Measurements from ENCODE around the gene PCDHB11. TPM values are rescaled to one million over a fixed set of nuclear protein-coding genes. Genes with fewer than 3 reads are reported as not detected.
"Not testable (repeated sequence)": the region's sequence is repeated elsewhere in the genome, so short reads cannot be mapped to it uniquely, and the experiment has no call there.

The PCDHB11 gene
- total and polyA plus RNA-seq, 2 experiments from 2014 or later: 1.1 to 1.2 TPM

DNA sequence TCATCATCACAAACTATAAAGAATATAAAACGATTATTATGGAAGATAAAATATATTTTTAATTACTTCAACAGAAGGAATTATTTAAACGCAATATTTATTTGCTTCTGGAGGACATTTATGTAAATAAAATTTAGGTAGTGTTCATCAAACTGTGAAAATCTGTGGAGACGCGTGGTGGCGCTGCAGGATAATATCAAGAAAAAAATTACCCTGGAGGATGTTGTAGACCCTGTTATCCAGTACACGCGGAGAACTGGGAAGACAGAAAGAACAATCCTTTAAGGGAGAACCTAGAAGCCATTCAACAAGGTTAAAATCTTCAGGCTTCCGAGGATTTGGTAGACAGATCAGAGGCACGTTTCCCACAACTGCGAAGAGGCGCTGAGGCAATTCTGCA, 9.1 kb downstream of the PCDHB11 start, which contains the start of gene PCDHB12:
Gene PCDHB12, plus strand, starts transcription at position 242 of the 400 bp plus-strand sequence. CDS start 189 bp downstream, outside the sequence.
- Histone ChIP-seq H3K79me2 (ENCODE audit: insufficient read depth) (no peaks in the 10 kb centered on the region), H2AFZ (peak within 1 kb of the TSS; percentile 50; the same call in 1 of the 2 replicates), H3K9me2 (ENCODE audit: insufficient read depth) (no peaks in the 10 kb centered on the region), H3K36me3 (ENCODE audit: low read depth) (no peaks in the 10 kb centered on the region), H4K20me1 (ENCODE audit: insufficient read depth) (no peaks in the 10 kb centered on the region), H3K4me3 (peak within 1 kb of the TSS; percentile 56), H3F3A (ENCODE audit: insufficient read depth) (no peaks in the 10 kb centered on the region), H3K27me3 (replicated peaks; ENCODE audit: insufficient read depth) (no peaks in the 10 kb centered on the region), H3K9ac (no peak within 1 kb of the TSS), H3K9me3 (ENCODE audit: low read depth) (no peaks in the 10 kb centered on the region), H3K4me2 (ENCODE audit: unreplicated experiment) (no peak within 1 kb of the TSS), H3K27ac (no peak within 1 kb of the TSS), H3K4me1 (ENCODE audit: insufficient read depth) (no peaks in the 10 kb centered on the region)
- in situ Hi-C loops (cut with MboI): no loop called here
- TF ChIP-seq EZH2 (IDR thresholded peaks at IDR 0.05; ENCODE audit: insufficient read depth, poor library complexity, severe bottlenecking): no peak
- no peak for TF ChIP-seq EZH2phosphoT487 (IDR thresholded peaks at IDR 0.05; ENCODE audit: insufficient read depth, low read depth)
- WGBS, 2 experiments (ENCODE audit: low coverage in 1 of 2, low lambda C conversion rate in 2 of 2, missing lambda C conversion rate in 2 of 2): 17 to 19% methylated on average over 11 of the region's 11 CpGs
- peak; percentile 55 for DNase-seq

DNA sequence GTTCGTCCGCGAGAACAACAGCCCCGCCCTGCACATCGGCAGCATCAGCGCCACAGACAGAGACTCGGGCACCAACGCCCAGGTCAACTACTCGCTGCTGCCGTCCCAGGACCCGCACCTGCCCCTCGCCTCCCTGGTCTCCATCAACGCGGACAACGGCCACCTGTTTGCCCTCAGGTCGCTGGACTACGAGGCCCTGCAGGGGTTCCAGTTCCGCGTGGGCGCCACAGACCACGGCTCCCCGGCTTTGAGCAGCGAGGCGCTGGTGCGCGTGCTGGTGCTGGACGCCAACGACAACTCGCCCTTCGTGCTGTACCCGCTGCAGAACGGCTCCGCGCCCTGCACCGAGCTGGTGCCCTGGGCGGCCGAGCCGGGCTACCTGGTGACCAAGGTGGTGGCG, 10.9 kb downstream of the PCDHB11 start:
- H3K4me3 ChIP-seq; H3F3A ChIP-seq (ENCODE audit: insufficient read depth); H3K27me3 ChIP-seq (replicated peaks; ENCODE audit: insufficient read depth); H3K4me2 ChIP-seq (ENCODE audit: unreplicated experiment); H3K9me2 ChIP-seq (ENCODE audit: insufficient read depth); DNase-seq; H3K9me3 ChIP-seq (ENCODE audit: low read depth); H3K36me3 ChIP-seq (ENCODE audit: low read depth); H3K27ac ChIP-seq; H3K9ac ChIP-seq; in situ Hi-C loops (cut with MboI); H2AFZ ChIP-seq; H3K79me2 ChIP-seq (ENCODE audit: insufficient read depth); H3K4me1 ChIP-seq (ENCODE audit: insufficient read depth); H4K20me1 ChIP-seq (ENCODE audit: insufficient read depth): not testable (repeated sequence)
- 37 to 45% methylated on average over 19 to 33 of the region's 39 CpGs for WGBS, 2 experiments (ENCODE audit: low coverage in 1 of 2, low lambda C conversion rate in 2 of 2, missing lambda C conversion rate in 2 of 2)

DNA sequence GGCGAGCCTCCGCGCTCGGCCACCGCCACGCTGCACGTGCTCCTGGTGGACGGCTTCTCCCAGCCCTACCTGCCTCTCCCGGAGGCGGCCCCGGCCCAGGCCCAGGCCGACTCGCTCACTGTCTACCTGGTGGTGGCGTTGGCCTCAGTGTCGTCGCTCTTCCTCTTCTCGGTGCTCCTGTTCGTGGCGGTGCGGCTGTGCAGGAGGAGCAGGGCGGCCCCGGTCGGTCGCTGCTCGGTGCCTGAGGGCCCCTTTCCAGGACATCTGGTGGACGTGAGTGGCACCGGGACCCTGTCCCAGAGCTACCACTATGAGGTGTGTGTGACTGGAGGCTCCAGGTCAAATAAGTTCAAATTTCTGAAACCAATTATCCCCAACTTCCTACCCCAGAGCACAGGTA, 11.4 kb downstream of the PCDHB11 start:
- DNase-seq; H3K9me2 ChIP-seq (ENCODE audit: insufficient read depth); H3K4me1 ChIP-seq (ENCODE audit: insufficient read depth); H2AFZ ChIP-seq; H3K36me3 ChIP-seq (ENCODE audit: low read depth); in situ Hi-C loops (cut with MboI); H3K9me3 ChIP-seq (ENCODE audit: low read depth); H3K9ac ChIP-seq; H3K4me3 ChIP-seq; H4K20me1 ChIP-seq (ENCODE audit: insufficient read depth); H3F3A ChIP-seq (ENCODE audit: insufficient read depth); H3K4me2 ChIP-seq (ENCODE audit: unreplicated experiment); H3K27ac ChIP-seq; H3K79me2 ChIP-seq (ENCODE audit: insufficient read depth); H3K27me3 ChIP-seq (replicated peaks; ENCODE audit: insufficient read depth): not testable (repeated sequence)
- 27 to 38% methylated on average over 15 to 20 of the region's 27 CpGs for WGBS, 2 experiments (ENCODE audit: low coverage in 1 of 2, low lambda C conversion rate in 2 of 2, missing lambda C conversion rate in 2 of 2)

DNA sequence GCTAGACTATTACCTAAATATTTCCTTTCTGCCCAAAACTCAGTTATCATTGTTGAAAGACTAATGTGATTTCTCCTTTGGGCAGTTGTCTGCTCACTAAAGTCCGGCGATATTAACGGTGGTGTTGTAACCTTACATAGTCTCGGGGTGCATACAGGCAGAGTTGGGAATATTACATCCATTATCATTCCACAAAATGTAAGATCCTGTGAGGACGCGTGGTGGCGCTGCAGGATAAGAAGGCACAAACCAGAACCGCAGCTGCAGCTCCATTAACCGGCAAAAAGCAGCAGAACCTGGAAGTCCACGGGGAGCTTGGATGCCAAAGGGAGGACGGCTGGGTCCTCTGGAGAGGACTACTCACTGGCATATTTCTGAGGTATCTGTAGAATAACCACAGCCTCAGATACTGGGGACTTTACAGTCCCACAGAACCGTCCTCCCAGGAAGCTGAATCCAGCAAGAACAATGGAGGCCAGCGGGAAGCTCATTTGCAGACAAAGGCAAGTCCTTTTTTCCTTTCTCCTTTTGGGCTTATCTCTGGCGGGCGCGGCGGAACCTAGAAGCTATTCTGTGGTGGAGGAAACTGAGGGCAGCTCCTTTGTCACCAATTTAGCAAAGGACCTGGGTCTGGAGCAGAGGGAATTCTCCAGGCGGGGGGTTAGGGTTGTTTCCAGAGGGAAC, 14.4 kb downstream of the PCDHB11 start, which contains the start of gene PCDHB13:
Gene PCDHB13, plus strand, starts transcription at position 264 of the 684 bp plus-strand sequence. Its CDS starts 205 bp downstream, at position 469.
- peak; percentile 80 for DNase-seq
- H4K20me1 ChIP-seq (ENCODE audit: insufficient read depth); H3K36me3 ChIP-seq (ENCODE audit: low read depth); in situ Hi-C loops (cut with MboI); H3K9me3 ChIP-seq (ENCODE audit: low read depth); H3K79me2 ChIP-seq (ENCODE audit: insufficient read depth); H3F3A ChIP-seq (ENCODE audit: insufficient read depth); H3K4me1 ChIP-seq (ENCODE audit: insufficient read depth); H3K27ac ChIP-seq; H3K27me3 ChIP-seq (replicated peaks; ENCODE audit: insufficient read depth); H3K9me2 ChIP-seq (ENCODE audit: insufficient read depth): not testable (repeated sequence)
- Histone ChIP-seq H3K4me3 (peak within 1 kb of the TSS; percentile 64), H2AFZ (peak within 1 kb of the TSS; percentile 67), H3K9ac (0 out of 2 replicates have a peak within 1 kb of the TSS, but pooled peaks have one; percentile 38), H3K4me2 (ENCODE audit: unreplicated experiment) (peak within 1 kb of the TSS; percentile 45)
- 7 to 10% methylated on average over 13 of the region's 18 CpGs for WGBS, 2 experiments (ENCODE audit: low coverage in 1 of 2, low lambda C conversion rate in 2 of 2, missing lambda C conversion rate in 2 of 2)

DNA sequence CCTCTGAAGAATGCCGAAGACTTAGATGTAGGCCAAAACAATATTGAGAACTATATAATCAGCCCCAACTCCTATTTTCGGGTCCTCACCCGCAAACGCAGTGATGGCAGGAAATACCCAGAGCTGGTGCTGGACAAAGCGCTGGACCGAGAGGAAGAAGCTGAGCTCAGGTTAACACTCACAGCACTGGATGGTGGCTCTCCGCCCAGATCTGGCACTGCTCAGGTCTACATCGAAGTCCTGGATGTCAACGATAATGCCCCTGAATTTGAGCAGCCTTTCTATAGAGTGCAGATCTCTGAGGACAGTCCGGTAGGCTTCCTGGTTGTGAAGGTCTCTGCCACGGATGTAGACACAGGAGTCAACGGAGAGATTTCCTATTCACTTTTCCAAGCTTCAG, 15.2 kb downstream of the PCDHB11 start:
- H3K4me2 ChIP-seq (ENCODE audit: unreplicated experiment); H4K20me1 ChIP-seq (ENCODE audit: insufficient read depth); H3K4me3 ChIP-seq; H2AFZ ChIP-seq; H3K9ac ChIP-seq; H3K79me2 ChIP-seq (ENCODE audit: insufficient read depth); H3K27me3 ChIP-seq (replicated peaks; ENCODE audit: insufficient read depth); in situ Hi-C loops (cut with MboI); H3K36me3 ChIP-seq (ENCODE audit: low read depth); H3K4me1 ChIP-seq (ENCODE audit: insufficient read depth); DNase-seq; H3K27ac ChIP-seq; H3K9me2 ChIP-seq (ENCODE audit: insufficient read depth); H3K9me3 ChIP-seq (ENCODE audit: low read depth); H3F3A ChIP-seq (ENCODE audit: insufficient read depth): not testable (repeated sequence)
- 44 to 46% methylated on average over 9 to 12 of the region's 12 CpGs for WGBS, 2 experiments (ENCODE audit: low coverage in 1 of 2, low lambda C conversion rate in 2 of 2, missing lambda C conversion rate in 2 of 2)

DNA sequence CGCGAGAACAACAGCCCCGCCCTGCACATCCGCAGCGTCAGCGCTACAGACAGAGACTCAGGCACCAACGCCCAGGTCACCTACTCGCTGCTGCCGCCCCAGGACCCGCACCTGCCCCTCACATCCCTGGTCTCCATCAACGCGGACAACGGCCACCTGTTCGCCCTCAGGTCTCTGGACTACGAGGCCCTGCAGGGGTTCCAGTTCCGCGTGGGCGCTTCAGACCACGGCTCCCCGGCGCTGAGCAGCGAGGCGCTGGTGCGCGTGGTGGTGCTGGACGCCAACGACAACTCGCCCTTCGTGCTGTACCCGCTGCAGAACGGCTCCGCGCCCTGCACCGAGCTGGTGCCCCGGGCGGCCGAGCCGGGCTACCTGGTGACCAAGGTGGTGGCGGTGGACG, 16.1 kb downstream of the PCDHB11 start:
- H3K9me2 ChIP-seq (ENCODE audit: insufficient read depth); H3K9me3 ChIP-seq (ENCODE audit: low read depth); H3F3A ChIP-seq (ENCODE audit: insufficient read depth); H3K27me3 ChIP-seq (replicated peaks; ENCODE audit: insufficient read depth); in situ Hi-C loops (cut with MboI); H4K20me1 ChIP-seq (ENCODE audit: insufficient read depth); H2AFZ ChIP-seq; H3K79me2 ChIP-seq (ENCODE audit: insufficient read depth); H3K9ac ChIP-seq; H3K4me1 ChIP-seq (ENCODE audit: insufficient read depth); H3K27ac ChIP-seq; H3K4me3 ChIP-seq; H3K4me2 ChIP-seq (ENCODE audit: unreplicated experiment); H3K36me3 ChIP-seq (ENCODE audit: low read depth); DNase-seq: not testable (repeated sequence)
- 28 to 41% methylated on average over 28 to 39 of the region's 40 CpGs for WGBS, 2 experiments (ENCODE audit: low coverage in 1 of 2, low lambda C conversion rate in 2 of 2, missing lambda C conversion rate in 2 of 2)

DNA sequence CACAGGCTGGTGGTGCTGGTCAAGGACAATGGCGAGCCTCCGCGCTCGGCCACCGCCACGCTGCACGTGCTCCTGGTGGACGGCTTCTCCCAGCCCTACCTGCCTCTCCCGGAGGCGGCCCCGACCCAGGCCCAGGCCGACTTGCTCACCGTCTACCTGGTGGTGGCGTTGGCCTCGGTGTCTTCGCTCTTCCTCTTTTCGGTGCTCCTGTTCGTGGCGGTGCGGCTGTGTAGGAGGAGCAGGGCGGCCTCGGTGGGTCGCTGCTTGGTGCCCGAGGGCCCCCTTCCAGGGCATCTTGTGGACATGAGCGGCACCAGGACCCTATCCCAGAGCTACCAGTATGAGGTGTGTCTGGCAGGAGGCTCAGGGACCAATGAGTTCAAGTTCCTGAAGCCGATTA, 16.6 kb downstream of the PCDHB11 start:
- H3K9me3 ChIP-seq (ENCODE audit: low read depth); H3K36me3 ChIP-seq (ENCODE audit: low read depth); H3K79me2 ChIP-seq (ENCODE audit: insufficient read depth); H2AFZ ChIP-seq; H3F3A ChIP-seq (ENCODE audit: insufficient read depth); H4K20me1 ChIP-seq (ENCODE audit: insufficient read depth); H3K4me1 ChIP-seq (ENCODE audit: insufficient read depth); H3K27ac ChIP-seq; H3K4me3 ChIP-seq; in situ Hi-C loops (cut with MboI); H3K4me2 ChIP-seq (ENCODE audit: unreplicated experiment); DNase-seq; H3K27me3 ChIP-seq (replicated peaks; ENCODE audit: insufficient read depth); H3K9ac ChIP-seq; H3K9me2 ChIP-seq (ENCODE audit: insufficient read depth): not testable (repeated sequence)
- 44 to 53% methylated on average over 14 to 19 of the region's 26 CpGs for WGBS, 2 experiments (ENCODE audit: low coverage in 1 of 2, low lambda C conversion rate in 2 of 2, missing lambda C conversion rate in 2 of 2)
